ENCODE data around the gene GRAMD2B.
A peak's percentile ranks its signal among the peaks of the same experiment; 100 is the strongest.
"Not testable (repeated sequence)": the region's sequence is repeated elsewhere in the genome, so short reads cannot be mapped to it uniquely, and the experiment has no call there.

Gene GRAMD2B

GRCh38 chr5:126514131-126514557 lies 90.9 kb downstream of the GRAMD2B start:
- peak; percentile 35 for DNase-seq

- no peak for DNase-seq
Observed at GRCh38 chr5:126514558-126515141, 91.4 kb downstream of the GRAMD2B start.

- DNase-seq: peak; percentile 13
Observed at GRCh38 chr5:126515337-126515736, 92.1 kb downstream of the GRAMD2B start.

- peak; percentile 21 for DNase-seq
Observed at GRCh38 chr5:126516133-126516532, 92.9 kb downstream of the GRAMD2B start.

- no peak for DNase-seq
Observed at GRCh38 chr5:126516852-126517251, 93.6 kb downstream of the GRAMD2B start.

GRCh38 chr5:126519223-126519622 lies 96.0 kb downstream of the GRAMD2B start:
- not testable (repeated sequence) for DNase-seq

- peak; percentile 9 for DNase-seq
Observed at GRCh38 chr5:126519637-126520592, 96.7 kb downstream of the GRAMD2B start.

GRCh38 chr5:126520593-126520953 lies 97.4 kb downstream of the GRAMD2B start:
- no peak for DNase-seq

GRCh38 chr5:126521130-126521529 lies 97.9 kb downstream of the GRAMD2B start:
- no peak for DNase-seq

GRCh38 chr5:126523818-126524510 lies 100.8 kb downstream of the GRAMD2B start:
- peak; percentile 5 for DNase-seq

- DNase-seq: peak; percentile 19
Observed at GRCh38 chr5:126525630-126526245, 102.5 kb downstream of the GRAMD2B start.

GRCh38 chr5:126526493-126526892 lies 103.3 kb downstream of the GRAMD2B start:
- no peak for DNase-seq

- DNase-seq: no peak
Observed at GRCh38 chr5:126527158-126527557, 103.9 kb downstream of the GRAMD2B start.

GRCh38 chr5:126527892-126528291 lies 104.7 kb downstream of the GRAMD2B start:
- DNase-seq: peak; percentile 67

- DNase-seq: peak; percentile 42
Observed at GRCh38 chr5:126531543-126532120, 108.4 kb downstream of the GRAMD2B start.

GRCh38 chr5:126534553-126534952 lies 111.3 kb downstream of the GRAMD2B start:
- DNase-seq: no peak

GRCh38 chr5:126535856-126536545 lies 112.8 kb downstream of the GRAMD2B start:
- no peak for DNase-seq

- no peak for DNase-seq
Observed at GRCh38 chr5:126536874-126537273, 113.7 kb downstream of the GRAMD2B start.

GRCh38 chr5:126538579-126538978 lies 115.4 kb downstream of the GRAMD2B start:
- DNase-seq: no peak

- DNase-seq: no peak
Observed at GRCh38 chr5:126540631-126541030, 117.4 kb downstream of the GRAMD2B start.

GRCh38 chr5:126542441-126542840 lies 119.2 kb downstream of the GRAMD2B start:
- DNase-seq: no peak

- DNase-seq: no peak
Observed at GRCh38 chr5:126543009-126543408, 119.8 kb downstream of the GRAMD2B start.

Measured in fibroblast of skin of scalp (primary cell).